Stomach (tissue), 9 donors: Measurements from ENCODE around the gene ARL11. TPM values are rescaled to one million over a fixed set of nuclear protein-coding genes. Genes with fewer than 3 reads are reported as not detected.
A peak's percentile ranks its signal among the peaks of the same experiment; 100 is the strongest.

Source experiments
- DNase-seq, 2 donors: peaks; one replicate each; pipeline versions ENCODE4 v3.0.0 to v3.0.0-alpha.2; 2013 to 2019
- H3K27ac ChIP-seq, 5 donors: fragments of 200-600 bp in 4 of 5; sonication (generic) in 4 of 5; one replicate each; pipeline ENCODE4 v1.5.1; 2013 to 2019; ENCODE audit warnings: mild to moderate bottlenecking in 1 of 5, moderate library complexity in 1 of 5
- H3K27me3 ChIP-seq, 3 donors: fragments of 200-600 bp; sonication (generic); one replicate each; pipeline ENCODE4 v1.5.1; 2017 to 2019; ENCODE audit warnings: mixed run types in 1 of 3
- H3K36me3 ChIP-seq, 4 donors: fragments of 200-600 bp; sonication (generic); 1 replicate in 3 of 4; 2 replicates in 1 of 4; pipeline ENCODE4 v1.5.1; 2016 to 2019
- H3K4me1 ChIP-seq, 4 donors: fragments of 200-600 bp; sonication (generic); one replicate each; pipeline ENCODE4 v1.5.1; 2016 to 2019
- H3K4me3 ChIP-seq, 4 donors: fragments of 200-600 bp; sonication (generic) in 3 of 4; one replicate each; pipeline ENCODE4 v1.5.1; 2016 to 2019; ENCODE audit warnings: mild to moderate bottlenecking in 1 of 4
- H3K9me3 ChIP-seq, 4 donors: fragments of 200-600 bp; sonication (generic); one replicate each; pipeline ENCODE4 v1.5.1; 2016 to 2019
- EP300 ChIP-seq: sonication (generic); formaldehyde crosslinking; IDR thresholded peaks from one replicate; pipeline ENCODE4 v1.6.1; 2017; ENCODE audit warnings: antibody characterized with exemption
- POLR2A ChIP-seq, 4 donors: fragments of 450-650 bp; IDR thresholded peaks; one replicate each; pipeline ENCODE4 v1.6.1; 2016; ENCODE audit warnings: antibody characterized with exemption in 4 of 4, control low read depth in 2 of 4, mild to moderate bottlenecking in 1 of 4, moderate library complexity in 1 of 4
- POLR2AphosphoS5 ChIP-seq, 3 donors: sonication (generic); formaldehyde crosslinking; IDR thresholded peaks; one replicate each; pipeline ENCODE4 v1.6.1; 2016; ENCODE audit warnings: antibody characterized with exemption in 3 of 3
- WGBS, 5 donors: extraction: QIAGEN DNeasy Blood & Tissue Kit in 3 of 5; methylation state at CpG; one replicate each; pipeline versions ENCODE4 v1.1.5 to v1.1.7; 2013 to 2018; 5-methylcytosine and 5-hydroxymethylcytosine counted together
- intact Hi-C: fragments of 100-400 bp; cut with DNase I; formaldehyde crosslinking; loops from one replicate; pipeline ENCODE4 v1.15.1; 2023; ENCODE audit warnings: low total_unique reads
- polyA plus RNA-seq, 3 donors: library from polyadenylated mRNA; stranded (reverse); fragments of 200-250 nt; gene quantifications; one replicate each; pipeline ENCODE4 v1.2.3, GENCODE V29; 2013
- total RNA-seq, 5 donors: library from RNA; depleted of rRNA; stranded (reverse); fragments of >200 nt; gene quantifications; one replicate each; pipeline versions ENCODE4 v1.1.0 to v1.2.3, GENCODE V29; 2014 to 2016
- TF ChIP-seq, protein P1 (sequence below), 7 experiments: fragments of 450-650 bp in 4 of 7; fragments of 200-600 bp in 3 of 7; sonication (generic) in 3 of 7; IDR thresholded peaks; one replicate each; pipeline ENCODE4 v1.5.1; 2016 to 2019; ENCODE audit warnings: antibody characterized with exemption in 7 of 7, control low read depth in 2 of 7, mild to moderate bottlenecking in 1 of 7
- donor health status: healthy with polysubstance abuse.
- donor health status: Bipolar disorder and iron deficiency.
- donor health status: healthy.

Gene ARL11
- total and polyA plus RNA-seq, 8 donors, result under 0.01 to 1.2 (median 0.55) TPM; not detected in 2

DNA sequence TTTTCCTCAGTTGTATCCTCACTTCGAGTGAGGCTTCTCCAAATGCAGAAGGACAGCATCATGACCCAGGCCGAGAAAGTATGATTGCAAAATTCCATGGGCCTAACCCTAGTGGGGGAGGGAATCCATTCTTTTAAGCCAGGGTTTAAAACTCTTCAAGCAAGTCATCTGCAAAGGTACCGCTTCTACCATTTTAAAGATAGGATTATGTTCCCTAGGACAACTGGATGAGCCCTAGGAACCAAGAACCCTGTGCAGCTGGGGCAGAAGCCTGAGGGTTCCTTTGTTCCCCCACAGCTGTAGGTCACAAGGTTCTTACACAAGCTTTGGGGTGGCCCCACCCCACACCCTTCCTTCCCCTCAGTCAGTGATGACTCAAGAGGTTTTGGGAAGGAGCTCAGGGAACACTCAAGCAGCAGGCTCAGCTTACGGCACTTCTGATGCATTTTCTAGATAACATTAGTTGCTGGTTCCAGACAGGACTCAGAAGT lies 13.5 kb downstream of the ARL11 start:
- H3K4me3 ChIP-seq, result no peak overlapping the region
- 74 to 86% (median 80%) methylated on average over 4 of the region's 4 CpGs for WGBS, 5 donors

DNA sequence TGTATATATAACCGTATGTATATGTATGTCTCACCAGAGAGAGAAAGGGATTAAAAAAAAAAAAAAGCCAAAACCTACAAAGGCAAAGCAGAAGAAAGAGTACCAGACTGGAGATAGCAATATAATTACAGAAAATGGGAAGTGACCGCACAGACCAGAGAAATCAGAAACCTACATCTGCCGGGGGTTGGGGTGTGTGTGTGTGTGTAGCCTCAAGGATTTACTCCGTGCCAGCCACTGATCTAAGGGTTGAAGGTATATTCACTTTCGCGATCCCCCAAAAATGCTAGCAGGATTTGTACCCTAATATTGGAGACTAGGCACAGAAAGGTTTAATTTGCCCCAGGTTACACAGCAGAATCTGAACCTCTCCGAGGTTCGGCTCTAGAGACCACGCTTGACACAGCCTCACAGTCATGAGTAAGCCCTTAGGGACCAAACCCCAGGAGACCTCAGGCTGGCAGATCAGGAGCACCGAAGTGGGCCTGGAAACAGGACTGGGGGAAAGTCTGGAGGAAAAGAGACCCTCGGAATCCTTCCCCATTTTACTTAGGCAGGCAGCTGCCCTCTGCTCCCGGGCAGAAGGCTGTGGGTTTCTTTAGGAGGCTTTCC lies 14.8 kb downstream of the ARL11 start:
- H3K27ac ChIP-seq, result peak overlapping the region in 2 of 5 donors; percentile 68 to 70
- H3K27me3 ChIP-seq, result no peaks in the 10 kb centered on the region
- no peaks in the 10 kb centered on the region for H3K36me3 ChIP-seq
- H3K4me3 ChIP-seq, result no peak overlapping the region
- no peaks in the 10 kb centered on the region for H3K4me1 ChIP-seq
- DNase-seq, result no peak
- TF ChIP-seq, protein P1, sequence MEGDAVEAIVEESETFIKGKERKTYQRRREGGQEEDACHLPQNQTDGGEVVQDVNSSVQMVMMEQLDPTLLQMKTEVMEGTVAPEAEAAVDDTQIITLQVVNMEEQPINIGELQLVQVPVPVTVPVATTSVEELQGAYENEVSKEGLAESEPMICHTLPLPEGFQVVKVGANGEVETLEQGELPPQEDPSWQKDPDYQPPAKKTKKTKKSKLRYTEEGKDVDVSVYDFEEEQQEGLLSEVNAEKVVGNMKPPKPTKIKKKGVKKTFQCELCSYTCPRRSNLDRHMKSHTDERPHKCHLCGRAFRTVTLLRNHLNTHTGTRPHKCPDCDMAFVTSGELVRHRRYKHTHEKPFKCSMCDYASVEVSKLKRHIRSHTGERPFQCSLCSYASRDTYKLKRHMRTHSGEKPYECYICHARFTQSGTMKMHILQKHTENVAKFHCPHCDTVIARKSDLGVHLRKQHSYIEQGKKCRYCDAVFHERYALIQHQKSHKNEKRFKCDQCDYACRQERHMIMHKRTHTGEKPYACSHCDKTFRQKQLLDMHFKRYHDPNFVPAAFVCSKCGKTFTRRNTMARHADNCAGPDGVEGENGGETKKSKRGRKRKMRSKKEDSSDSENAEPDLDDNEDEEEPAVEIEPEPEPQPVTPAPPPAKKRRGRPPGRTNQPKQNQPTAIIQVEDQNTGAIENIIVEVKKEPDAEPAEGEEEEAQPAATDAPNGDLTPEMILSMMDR (IDR thresholded peaks at IDR 0.05), result no peak
- no peak for TF ChIP-seq POLR2AphosphoS5 (IDR thresholded peaks at IDR 0.05)
- TF ChIP-seq EP300, result no peak
- no peak for TF ChIP-seq POLR2A (IDR thresholded peaks at IDR 0.05)
- H3K9me3 ChIP-seq, result no peaks in the 10 kb centered on the region
- WGBS, 5 donors, result 79 to 89% (median 83%) methylated on average over 12 of the region's 12 CpGs
- intact Hi-C loops, result no loop called here

More for the DNA sequence above, 13.5 kb downstream of the ARL11 start:
- Histone ChIP-seq H3K27ac (peak overlapping the region in 3 of 5 donors; percentile 29 to 70 (median 68)), H3K36me3 (no peaks in the 10 kb centered on the region), H3K27me3 (no peaks in the 10 kb centered on the region), H3K9me3 (no peaks in the 10 kb centered on the region), H3K4me1 (no peaks in the 10 kb centered on the region)
- no peak for DNase-seq
- TF ChIP-seq POLR2AphosphoS5 (IDR thresholded peaks at IDR 0.05) (peak in 1 of 3 donors; percentile 26), POLR2A (IDR thresholded peaks at IDR 0.05) (no peak)
- intact Hi-C loops, result no loop called here

DNA sequence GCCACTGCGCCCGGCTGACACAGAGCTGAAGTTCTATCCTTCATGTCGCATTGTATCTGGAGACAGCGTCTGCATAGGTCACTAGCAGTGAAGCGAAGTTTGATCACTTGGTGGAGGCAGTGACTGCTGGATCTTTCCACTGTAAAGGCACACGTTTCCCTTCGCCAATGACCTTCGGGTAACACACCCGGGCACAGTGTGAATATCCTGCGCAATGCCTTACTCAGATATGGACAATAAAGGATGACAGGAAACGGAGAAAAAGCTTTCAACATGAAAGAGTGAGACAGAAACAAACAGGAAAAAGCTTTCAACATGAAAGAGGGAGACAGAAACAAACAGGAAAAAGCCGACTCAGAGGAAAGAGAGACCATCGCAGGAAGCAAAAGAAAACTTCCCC lies 17.1 kb downstream of the ARL11 start:
- Histone ChIP-seq H3K4me1 (peaks cover 0 to 11% (median 8%) of the 10 kb centered on the region in 4 donors), H3K27ac (no peak overlapping the region), H3K4me3 (no peak overlapping the region), H3K9me3 (no peaks in the 10 kb centered on the region), H3K36me3 (no peaks in the 10 kb centered on the region), H3K27me3 (no peaks in the 10 kb centered on the region)
- DNase-seq, result no peak
- TF ChIP-seq POLR2A (IDR thresholded peaks at IDR 0.05) (no peak), POLR2AphosphoS5 (IDR thresholded peaks at IDR 0.05) (no peak), EP300 (no peak)
- TF ChIP-seq, protein P1 (IDR thresholded peaks at IDR 0.05), result no peak
- WGBS, 5 donors, result 77 to 86% (median 81%) methylated on average over 13 of the region's 13 CpGs
- intact Hi-C loops, result no loop called here

DNA sequence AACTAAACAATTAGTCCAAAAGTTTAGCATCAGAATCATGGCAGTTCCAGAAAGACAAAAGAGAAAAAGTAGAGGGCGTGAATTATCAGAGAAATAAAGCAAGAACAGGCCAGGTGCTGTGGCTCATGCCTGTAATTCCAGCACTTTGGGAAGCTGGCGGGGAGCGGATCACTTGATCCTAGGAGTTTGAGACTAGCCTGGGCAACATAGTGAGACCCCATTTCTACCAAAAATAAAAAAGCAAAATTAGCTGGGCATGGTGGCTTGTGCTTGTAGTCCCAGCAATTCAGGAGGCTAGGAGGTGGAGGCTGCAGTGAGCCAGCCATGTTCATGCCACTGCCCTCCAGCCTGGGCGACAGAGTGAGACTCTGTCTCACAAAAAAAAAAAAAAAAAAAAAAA lies 18.4 kb downstream of the ARL11 start:
- no peaks in the 10 kb centered on the region for H3K9me3 ChIP-seq
- 93 to 96% (median 95%) methylated on average over 4 of the region's 4 CpGs for WGBS, 5 donors
- TF ChIP-seq POLR2A (IDR thresholded peaks at IDR 0.05) (no peak), EP300 (no peak)
- H3K36me3 ChIP-seq, result no peaks in the 10 kb centered on the region
- intact Hi-C loops, result no loop called here
- H3K27me3 ChIP-seq, result no peaks in the 10 kb centered on the region
- H3K4me3 ChIP-seq, result no peak overlapping the region
- H3K27ac ChIP-seq, result no peak overlapping the region
- peaks cover 0 to 11% (median 8%) of the 10 kb centered on the region in 4 donors for H3K4me1 ChIP-seq
- no peak for DNase-seq

DNA sequence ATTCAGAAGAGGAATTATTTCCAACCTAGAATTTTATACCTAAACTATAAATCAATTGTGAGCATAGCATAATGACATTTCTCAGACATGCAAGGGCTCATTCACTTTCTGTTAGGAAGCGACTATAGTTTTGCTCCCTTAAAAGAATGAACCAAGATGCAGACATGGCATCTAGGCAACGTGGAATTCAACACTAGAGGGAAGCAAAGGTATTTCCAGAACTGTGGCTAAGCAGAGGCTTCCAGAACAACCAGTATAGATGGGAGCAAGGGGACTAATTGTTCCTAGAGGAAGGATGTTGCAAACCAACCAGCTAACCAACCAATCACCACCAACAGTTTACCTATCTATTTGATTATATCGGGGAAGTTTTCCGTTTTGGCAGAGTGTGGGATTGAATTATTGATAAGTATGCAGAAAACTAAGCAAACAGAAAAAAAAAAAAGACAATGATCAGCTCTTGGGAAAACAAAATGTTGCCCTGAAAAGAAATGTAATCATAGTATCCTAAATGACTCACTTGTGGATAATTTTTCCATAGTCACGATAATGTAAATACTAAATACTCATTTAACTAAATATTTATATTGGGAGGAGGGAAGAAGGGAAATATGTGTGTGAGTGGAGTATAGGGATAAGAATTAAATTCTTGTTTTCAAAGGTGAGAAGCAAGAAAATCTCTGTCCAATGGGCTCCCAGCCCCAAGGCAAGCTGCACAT lies 21.1 kb downstream of the ARL11 start:
- Histone ChIP-seq H3K27ac (no peak overlapping the region), H3K36me3 (no peaks in the 10 kb centered on the region), H3K27me3 (no peaks in the 10 kb centered on the region), H3K4me3 (no peak overlapping the region), H3K4me1 (peaks cover 0 to 20% (median 10%) of the 10 kb centered on the region in 4 donors), H3K9me3 (no peaks in the 10 kb centered on the region)
- intact Hi-C loops, result no loop called here
- TF ChIP-seq EP300 (no peak), POLR2AphosphoS5 (IDR thresholded peaks at IDR 0.05) (peak in 1 of 3 donors; percentile 25), POLR2A (IDR thresholded peaks at IDR 0.05) (no peak)
- TF ChIP-seq, protein P1 (IDR thresholded peaks at IDR 0.05), result peak in 2 of 7 experiments; percentile 9 to 41
- peak in 1 of 2 donors; percentile 30 for DNase-seq
- WGBS, 5 donors, result 18 to 43% (median 36%) methylated on average over 5 of the region's 5 CpGs
